NCI-H748 (cell line): ENCODE data around the gene ATXN1.
A peak's percentile ranks its signal among the peaks of the same experiment; 100 is the strongest.
"Not testable (repeated sequence)": the region's sequence is repeated elsewhere in the genome, so short reads cannot be mapped to it uniquely, and the experiment has no call there.

ENCODE experiments used
- DNase-seq: peaks from one replicate; lab custom pipeline; 2025; ENCODE audit not compliant: unreplicated experiment; lab: John Stamatoyannopoulos, UW

ATXN1 gene

GRCh38 chr6:16545382-16545781 is 215.9 kb downstream of the ATXN1 start:
- DNase-seq = no peak

GRCh38 chr6:16544521-16544920 is 216.7 kb downstream of the ATXN1 start:
- no peak for DNase-seq

- DNase-seq = no peak
These were observed 217.3 kb downstream of the ATXN1 start for GRCh38 chr6:16544006-16544405.

DNA sequence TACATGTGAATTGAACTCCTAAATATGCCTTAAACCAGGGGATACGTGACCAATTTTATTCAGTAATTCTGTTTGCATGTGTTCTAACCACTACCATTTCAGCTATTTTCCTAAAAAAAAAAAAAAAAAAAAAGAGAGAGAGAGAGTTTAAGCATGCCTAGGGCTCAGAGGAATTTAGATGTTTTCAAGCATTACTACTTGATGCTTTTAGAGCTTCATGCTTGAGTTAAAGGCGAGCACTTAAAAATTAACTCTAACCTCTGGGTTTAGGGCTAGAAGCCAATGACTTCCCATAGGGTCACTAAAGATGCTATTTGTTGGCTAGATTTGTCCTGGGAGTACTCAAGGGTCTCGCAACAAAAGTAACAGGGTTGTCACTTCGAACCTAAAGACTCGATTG is 217.7 kb downstream of the ATXN1 start:
- DNase-seq = no peak

DNA sequence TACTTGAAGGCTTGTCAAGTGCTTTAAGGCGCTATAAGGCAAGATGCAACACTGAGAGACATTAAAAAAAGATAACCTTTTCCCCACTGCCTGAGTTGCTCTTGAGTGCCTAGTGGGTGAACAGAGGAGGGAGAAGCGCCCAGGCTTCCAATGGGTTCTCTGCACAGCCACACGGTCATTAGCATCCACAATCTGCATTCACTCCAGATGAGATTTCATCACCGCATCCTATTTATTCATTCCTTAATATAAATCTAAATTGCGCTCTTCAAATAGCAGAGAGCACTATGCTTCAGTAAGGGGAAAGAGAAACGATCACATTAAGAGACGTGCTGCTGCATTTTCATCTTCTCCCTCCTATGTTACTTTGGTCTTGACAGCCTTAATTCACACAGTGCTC is 219.2 kb downstream of the ATXN1 start:
- DNase-seq = no peak

DNA sequence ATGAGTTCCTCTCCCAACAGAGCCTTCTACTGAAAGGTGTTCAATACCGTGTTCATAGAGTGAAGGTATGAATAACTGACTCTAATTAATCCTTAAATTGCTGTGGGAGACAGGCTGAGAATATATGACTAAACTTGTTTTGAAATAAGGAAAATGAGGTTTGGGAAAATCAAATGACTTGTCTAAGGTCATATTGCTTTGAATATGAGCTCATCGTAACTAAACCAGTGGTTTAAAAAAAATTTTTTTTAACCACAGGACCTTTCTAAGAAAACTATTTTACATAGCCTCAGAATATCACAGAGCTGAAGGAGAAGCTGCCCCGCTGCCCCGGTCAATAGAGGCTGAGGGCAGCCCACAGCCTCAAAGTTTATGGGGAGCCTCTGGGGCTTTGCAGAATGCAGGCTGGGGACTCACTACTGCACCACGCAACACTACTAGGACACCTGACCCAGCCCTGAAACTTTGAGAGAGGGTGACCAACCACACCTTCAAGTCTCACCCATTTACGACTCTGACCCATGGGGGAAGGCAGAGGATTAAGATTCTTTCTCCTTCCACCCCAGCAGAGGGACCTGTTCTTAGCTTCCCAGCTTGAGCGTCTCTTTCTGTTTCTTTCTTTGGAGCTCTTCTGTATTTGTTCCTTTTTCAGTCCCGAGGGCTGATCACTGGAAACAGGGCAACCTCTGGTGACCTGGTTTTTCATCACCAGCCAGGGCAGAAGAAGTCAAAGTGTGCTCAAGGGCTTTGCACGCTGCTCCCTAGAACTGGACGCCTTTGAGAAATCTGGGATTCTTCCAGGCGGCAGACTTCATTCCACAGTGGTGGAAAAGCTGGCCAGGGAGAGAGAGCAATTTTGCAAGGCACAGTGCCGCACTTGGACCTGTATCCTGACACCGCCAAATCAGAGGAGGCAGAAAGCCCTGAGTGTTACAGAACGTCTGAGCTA is 220.2 kb downstream of the ATXN1 start:
- no peak for DNase-seq

GRCh38 chr6:16540383-16540782 is 220.9 kb downstream of the ATXN1 start:
- DNase-seq = not testable (repeated sequence)

DNA sequence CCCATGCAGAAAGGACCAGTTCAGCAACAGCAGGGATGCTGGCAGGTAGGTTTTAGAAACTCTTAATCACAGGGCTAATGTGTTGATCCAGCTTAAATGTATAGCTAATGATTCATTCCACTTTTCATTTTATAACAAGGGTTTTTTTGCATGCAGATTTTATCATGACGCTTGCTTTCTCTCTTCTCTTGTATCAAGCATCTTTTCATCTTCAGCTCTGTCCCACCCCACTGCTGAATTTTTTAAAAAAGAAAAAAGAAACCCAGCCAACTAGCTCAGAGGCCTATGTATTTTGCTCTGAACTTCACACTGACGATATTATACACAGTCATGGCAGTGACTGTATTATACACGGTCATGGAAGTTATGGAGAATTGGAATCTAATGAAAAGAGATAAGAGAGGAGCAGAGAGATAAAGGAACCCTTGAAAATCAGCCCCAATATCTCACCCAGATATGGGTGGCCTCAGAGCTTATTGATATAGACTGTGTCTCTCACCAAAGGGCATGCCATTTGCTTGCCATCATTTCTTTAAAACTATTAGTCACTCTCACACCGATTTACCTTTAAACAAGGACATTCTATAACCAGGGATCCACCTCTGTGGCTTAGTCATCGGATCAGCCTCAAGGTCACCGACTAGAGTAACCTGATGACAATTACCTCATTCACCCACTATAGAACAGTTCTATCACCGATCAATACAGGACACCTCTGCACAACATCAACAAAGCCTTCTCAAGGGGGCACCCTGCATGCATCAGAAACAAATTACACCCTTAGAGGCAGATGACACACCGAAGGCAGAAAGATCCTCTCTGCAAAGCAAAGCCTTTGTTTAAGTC is 222.0 kb downstream of the ATXN1 start:
- DNase-seq = peak; percentile 39

- no peak for DNase-seq
These were observed 225.7 kb downstream of the ATXN1 start for GRCh38 chr6:16535564-16535963.

- DNase-seq = no peak
These were observed 227.5 kb downstream of the ATXN1 start for GRCh38 chr6:16533721-16534136.

DNA sequence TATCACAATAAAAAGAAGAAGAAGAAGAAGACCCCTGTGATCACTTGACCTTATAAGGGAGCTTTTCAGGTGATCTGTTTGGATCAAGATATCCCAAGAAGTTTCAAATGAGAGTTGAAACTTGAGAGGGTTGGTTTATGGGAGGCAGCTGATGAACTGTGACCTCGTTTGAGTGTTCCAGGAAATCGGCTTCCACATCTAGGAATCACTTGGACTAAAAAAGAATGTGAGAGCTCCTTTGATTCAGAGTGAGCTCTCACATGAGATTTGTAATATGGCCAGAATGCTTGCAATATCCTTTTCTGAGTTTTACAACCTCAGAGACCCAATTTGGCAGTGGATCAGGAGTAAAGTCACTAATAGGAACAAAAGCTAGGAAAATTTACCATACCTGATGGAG is 228.1 kb downstream of the ATXN1 start:
- DNase-seq = no peak

- no peak for DNase-seq
These were observed 233.6 kb downstream of the ATXN1 start for GRCh38 chr6:16527691-16528090.

- DNase-seq = no peak
These were observed 236.9 kb downstream of the ATXN1 start for GRCh38 chr6:16524380-16524707.

DNA sequence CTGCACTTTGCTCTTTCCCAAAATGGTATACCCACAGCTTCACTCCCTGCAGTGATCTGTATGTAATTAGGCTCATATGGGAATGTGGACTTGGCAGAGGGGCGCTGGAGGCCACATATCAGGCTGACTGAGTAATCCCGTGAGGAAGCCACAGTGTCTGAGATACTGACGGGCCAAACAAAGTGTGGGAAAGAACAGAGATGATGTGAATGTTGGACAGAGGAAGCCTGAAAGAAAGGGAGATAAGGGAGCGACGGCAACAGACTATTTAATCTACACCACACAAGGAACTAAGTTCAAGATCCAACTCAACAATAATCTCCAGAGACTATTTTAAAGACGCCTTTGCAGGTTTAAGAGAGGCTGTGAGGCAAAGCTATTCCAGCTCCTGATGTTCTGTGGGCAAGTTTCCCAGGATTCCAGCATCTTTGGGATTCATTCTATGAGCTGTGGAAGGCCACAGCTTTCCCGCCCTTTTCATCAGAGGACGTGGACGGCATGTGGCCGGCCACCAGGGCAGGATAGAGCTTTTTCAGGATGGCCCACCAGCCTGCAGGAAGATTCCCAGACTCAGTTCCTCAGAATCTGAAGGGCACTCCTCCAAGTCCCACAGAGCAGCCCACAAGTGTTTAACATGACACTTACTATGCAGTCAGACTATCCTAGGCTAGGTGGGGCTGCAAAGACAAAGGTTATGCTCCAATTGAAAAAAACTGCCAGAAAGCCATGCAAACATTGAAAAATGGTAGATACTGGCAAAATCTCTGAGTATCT is 237.5 kb downstream of the ATXN1 start:
- DNase-seq = no peak

DNA sequence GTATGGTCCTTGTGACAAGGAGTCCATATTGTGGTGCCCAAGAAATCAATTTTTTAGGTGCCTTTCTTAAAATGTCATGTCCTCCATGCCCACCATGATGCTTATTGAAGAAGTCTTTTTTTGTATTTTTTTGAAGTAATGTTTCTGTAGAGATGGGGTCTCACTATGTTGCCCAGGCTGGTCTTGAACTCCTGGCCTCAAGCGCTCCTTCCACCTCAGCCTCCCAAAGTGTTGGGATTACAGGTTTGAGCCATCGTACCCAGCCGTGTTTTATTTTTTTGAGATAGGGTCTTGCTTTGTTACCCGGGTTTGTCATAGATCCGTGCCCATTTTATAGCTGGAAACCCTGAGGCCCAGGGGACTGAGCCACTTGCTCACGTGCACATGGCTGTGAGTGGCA is 238.3 kb downstream of the ATXN1 start:
- DNase-seq = no peak

- DNase-seq = no peak
These were observed 239.7 kb downstream of the ATXN1 start for GRCh38 chr6:16521528-16521927.

GRCh38 chr6:16519265-16520242 is 241.7 kb downstream of the ATXN1 start:
- DNase-seq = peak; percentile 92

GRCh38 chr6:16518265-16518664 is 243.0 kb downstream of the ATXN1 start:
- DNase-seq = no peak

DNA sequence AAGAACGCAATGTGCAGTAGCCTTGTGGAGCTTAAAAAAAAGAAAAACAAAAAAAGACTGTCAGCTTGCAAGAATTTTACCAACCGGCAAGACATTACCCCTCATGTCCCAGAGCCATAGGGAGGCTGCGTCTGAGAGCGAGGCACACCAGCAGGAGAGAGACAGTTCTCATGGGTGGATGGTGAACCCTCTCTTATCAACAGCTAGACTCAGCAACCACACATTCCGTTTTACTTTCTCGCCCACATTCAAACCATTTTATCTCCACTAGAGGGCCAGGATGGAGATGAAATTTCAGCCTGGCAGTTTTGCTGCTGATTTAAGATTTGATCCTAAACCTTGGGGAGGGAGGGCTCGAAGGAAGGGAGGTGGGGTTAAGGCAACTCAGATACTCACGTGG is 247.0 kb downstream of the ATXN1 start:
- peak; percentile 54 for DNase-seq
